ENCODE results near the gene PLD2. TPM values are rescaled to one million over a fixed set of nuclear protein-coding genes. Genes with fewer than 3 reads are reported as not detected.
A peak's percentile ranks its signal among the peaks of the same experiment; 100 is the strongest.

The PLD2 gene
- total RNA-seq, 2 experiments from 2014 or later, result 6.2 to 6.8 TPM

- peaks cover 6% of the 10 kb centered on the region for H3K4me1 Mint-ChIP-seq (ENCODE audit: low read depth)
- intact Hi-C loops (cut with micrococcal nuclease), result no loop called here
- no peak overlapping the region for H3K27ac Mint-ChIP-seq
- ChIA-PET POLR2A (interaction anchor here (0.5 kb wide), 1 partner anchor 170 kb away, joined by 3 read pairs; no protein-coding TSS in a partner anchor), CTCF (interaction anchor here (1.3 kb wide), 1 partner anchor 53 kb away, joined by 3 read pairs; no protein-coding TSS in a partner anchor)
- no peaks in the 10 kb centered on the region for H3K36me3 Mint-ChIP-seq (ENCODE audit: low read depth)
- no peak for DNase-seq
- no peak for ATAC-seq
- TF ChIP-seq, protein P1, sequence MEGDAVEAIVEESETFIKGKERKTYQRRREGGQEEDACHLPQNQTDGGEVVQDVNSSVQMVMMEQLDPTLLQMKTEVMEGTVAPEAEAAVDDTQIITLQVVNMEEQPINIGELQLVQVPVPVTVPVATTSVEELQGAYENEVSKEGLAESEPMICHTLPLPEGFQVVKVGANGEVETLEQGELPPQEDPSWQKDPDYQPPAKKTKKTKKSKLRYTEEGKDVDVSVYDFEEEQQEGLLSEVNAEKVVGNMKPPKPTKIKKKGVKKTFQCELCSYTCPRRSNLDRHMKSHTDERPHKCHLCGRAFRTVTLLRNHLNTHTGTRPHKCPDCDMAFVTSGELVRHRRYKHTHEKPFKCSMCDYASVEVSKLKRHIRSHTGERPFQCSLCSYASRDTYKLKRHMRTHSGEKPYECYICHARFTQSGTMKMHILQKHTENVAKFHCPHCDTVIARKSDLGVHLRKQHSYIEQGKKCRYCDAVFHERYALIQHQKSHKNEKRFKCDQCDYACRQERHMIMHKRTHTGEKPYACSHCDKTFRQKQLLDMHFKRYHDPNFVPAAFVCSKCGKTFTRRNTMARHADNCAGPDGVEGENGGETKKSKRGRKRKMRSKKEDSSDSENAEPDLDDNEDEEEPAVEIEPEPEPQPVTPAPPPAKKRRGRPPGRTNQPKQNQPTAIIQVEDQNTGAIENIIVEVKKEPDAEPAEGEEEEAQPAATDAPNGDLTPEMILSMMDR (IDR thresholded peaks at IDR 0.05), result no peak
- H3K4me3 Mint-ChIP-seq, result no peak overlapping the region
- H3K27me3 Mint-ChIP-seq, result no peaks in the 10 kb centered on the region
- H3K9me3 Mint-ChIP-seq, result no peaks in the 10 kb centered on the region
Observed at GRCh38 chr17:4766723-4767122, 40.2 kb upstream of the PLD2 start.

DNA sequence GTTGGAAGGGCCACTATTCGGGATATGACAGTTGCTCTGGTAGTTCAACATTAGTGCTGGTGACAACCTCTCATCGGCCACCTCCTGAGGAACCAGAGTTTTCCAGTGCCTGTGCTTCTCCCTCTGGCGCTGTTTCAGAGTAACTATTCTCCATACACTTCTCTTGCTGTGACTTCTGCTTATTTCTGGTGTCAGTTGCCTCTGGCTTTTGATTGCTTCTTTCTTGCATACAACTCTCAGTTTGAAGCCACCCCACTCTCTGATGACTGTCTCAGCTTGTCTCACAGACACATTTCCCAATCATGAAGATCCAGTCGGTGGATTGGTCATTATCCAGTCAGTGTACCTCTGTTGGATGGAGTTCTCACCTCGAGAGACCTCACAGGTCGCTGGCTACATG is 38.7 kb upstream of the PLD2 start:
- DNase-seq, result no peak
- Mint-ChIP-seq H3K9me3 (no peaks in the 10 kb centered on the region), H3K36me3 (ENCODE audit: low read depth) (no peaks in the 10 kb centered on the region), H3K4me1 (ENCODE audit: low read depth) (peaks cover 6% of the 10 kb centered on the region), H3K27ac (no peak overlapping the region), H3K27me3 (no peaks in the 10 kb centered on the region), H3K4me3 (no peak overlapping the region)
- CTCF ChIA-PET, result no interaction called here
- POLR2A ChIA-PET, result no interaction called here
- intact Hi-C loops (cut with micrococcal nuclease), result no loop called here
- TF ChIP-seq, protein P1 (IDR thresholded peaks at IDR 0.05), result no peak
- no peak for ATAC-seq

GRCh38 chr17:4769628-4770027 is 37.3 kb upstream of the PLD2 start:
- Mint-ChIP-seq H3K4me1 (ENCODE audit: low read depth) (peaks cover 6% of the 10 kb centered on the region), H3K36me3 (ENCODE audit: low read depth) (no peaks in the 10 kb centered on the region), H3K4me3 (no peak overlapping the region), H3K27me3 (peaks cover 2% of the 10 kb centered on the region), H3K27ac (no peak overlapping the region), H3K9me3 (no peaks in the 10 kb centered on the region)
- CTCF ChIA-PET, result no interaction called here
- POLR2A ChIA-PET, result no interaction called here
- ATAC-seq (no peak), DNase-seq (no peak)
- intact Hi-C loops (cut with micrococcal nuclease), result no loop called here
- TF ChIP-seq, protein P1 (IDR thresholded peaks at IDR 0.05), result no peak

DNA sequence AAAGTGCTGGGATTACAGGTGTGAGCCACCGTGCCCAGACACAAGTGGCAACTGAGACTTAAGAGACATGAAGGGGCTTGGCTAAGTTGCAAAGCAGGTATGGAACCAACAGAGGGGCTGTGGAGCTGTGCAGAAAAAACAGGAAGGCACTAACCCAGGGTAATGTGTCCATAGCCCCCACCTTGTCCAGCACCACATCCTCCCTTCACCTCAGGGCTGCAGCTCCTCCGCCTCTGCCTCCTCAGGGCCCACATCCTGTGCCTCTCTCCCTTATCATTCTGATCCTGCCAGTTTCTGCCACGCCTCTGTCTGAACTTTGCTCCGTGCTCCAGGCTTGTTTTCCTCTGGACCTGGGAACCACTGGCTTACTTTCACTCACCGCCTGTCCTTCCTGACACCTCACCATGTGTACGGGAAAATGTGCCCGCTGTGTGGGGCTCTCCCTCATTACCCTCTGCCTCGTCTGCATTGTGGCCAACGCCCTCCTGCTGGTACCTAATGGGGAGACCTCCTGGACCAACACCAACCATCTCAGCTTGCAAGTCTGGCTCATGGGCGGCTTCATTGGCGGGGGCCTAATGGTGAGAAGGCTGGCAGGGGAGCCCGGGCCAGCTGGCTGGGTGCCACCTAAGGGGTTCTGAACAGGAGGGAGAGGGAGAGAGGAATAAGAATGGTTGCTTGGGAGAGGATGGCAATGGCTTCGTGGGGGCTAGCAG is 35.3 kb upstream of the PLD2 start, which contains the start of gene TM4SF5:
TSS of gene TM4SF5 (plus strand) at position 368 of the 716 bp plus-strand sequence. CDS start at position 405, 37 bp downstream.
- DNase-seq, result peak; percentile 47
- peaks cover 2% of the 10 kb centered on the region for H3K27me3 Mint-ChIP-seq
- POLR2A ChIA-PET, result interaction anchor here (0.7 kb wide), 1 partner anchor 453 kb away, joined by 3 read pairs; no protein-coding TSS in a partner anchor
- CTCF ChIA-PET, result interaction anchor here (0.7 kb wide), 1 partner anchor 18 kb away, joined by 3 read pairs; the partner anchor contains the start of gene GLTPD2
- no peaks in the 10 kb centered on the region for H3K36me3 Mint-ChIP-seq (ENCODE audit: low read depth)
- H3K27ac Mint-ChIP-seq, result no peak within 1 kb of the TSS
- H3K4me3 Mint-ChIP-seq, result no peak within 1 kb of the TSS
- peak; percentile 85 for ATAC-seq
- H3K4me1 Mint-ChIP-seq (ENCODE audit: low read depth), result peaks cover 6% of the 10 kb centered on the region
- H3K9me3 Mint-ChIP-seq, result no peaks in the 10 kb centered on the region
- TF ChIP-seq, protein P1 (IDR thresholded peaks at IDR 0.05), result no peak
- intact Hi-C loops (cut with micrococcal nuclease), result no loop called here

DNA sequence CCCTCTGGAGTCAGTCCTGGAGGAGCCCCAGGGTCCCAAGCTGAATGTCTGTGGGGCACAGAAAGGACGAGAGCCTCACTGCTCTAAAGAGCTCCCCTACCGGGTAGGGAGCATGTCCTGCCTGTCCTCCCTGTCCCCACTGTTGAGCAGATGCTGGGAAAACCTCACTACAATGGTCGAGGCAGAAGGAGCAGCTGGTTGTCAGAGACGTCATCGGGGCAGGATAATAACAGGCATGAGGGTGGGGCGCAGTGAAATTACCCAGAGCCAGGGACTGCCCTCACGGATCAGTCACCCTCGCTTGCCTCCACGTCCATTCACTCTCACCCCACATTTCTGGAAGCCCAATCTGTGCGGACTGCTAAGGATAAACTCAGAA is 34.7 kb upstream of the PLD2 start:
- Mint-ChIP-seq H3K9me3 (no peaks in the 10 kb centered on the region), H3K27me3 (peaks cover 2% of the 10 kb centered on the region), H3K27ac (no peak overlapping the region), H3K4me3 (no peak overlapping the region), H3K36me3 (ENCODE audit: low read depth) (no peaks in the 10 kb centered on the region), H3K4me1 (ENCODE audit: low read depth) (peaks cover 6% of the 10 kb centered on the region)
- ChIA-PET POLR2A (no interaction called here), CTCF (interaction anchor here (0.7 kb wide), 1 partner anchor 17 kb away, joined by 3 read pairs; the partner anchor contains the start of gene GLTPD2)
- DNase-seq, result no peak
- intact Hi-C loops (cut with micrococcal nuclease), result no loop called here
- ATAC-seq, result no peak
- TF ChIP-seq, protein P1 (IDR thresholded peaks at IDR 0.05), result no peak
